H1 (cell line): ENCODE data around the gene DIP2B. TPM values are rescaled to one million over a fixed set of nuclear protein-coding genes. Genes with fewer than 3 reads are reported as not detected.

Experiments
- CTBP2 ChIP-seq: IDR thresholded peaks from 2 replicates; pipeline ENCODE4 v1.7.0; 2011; ENCODE audit warnings: borderline replicate concordance, mild to moderate bottlenecking, moderate library complexity, mixed read lengths, low read length; ENCODE audit not compliant: insufficient read depth, insufficient read length
- MAFK ChIP-seq: IDR thresholded peaks from 2 replicates; pipeline ENCODE4 v1.6.1; 2012; ENCODE audit warnings: low read depth, mild to moderate bottlenecking, improper control_type of control experiment, low read length
- RNF2 ChIP-seq: fragments of 200-900, 300-1000 bp; sonication (generic); IDR thresholded peaks from 2 replicates; pipeline ENCODE4 v1.7.1; 2016; ENCODE audit warnings: borderline replicate concordance, low read depth, mild to moderate bottlenecking, antibody characterized with exemption, low read length; ENCODE audit not compliant: poor library complexity, severe bottlenecking; ENCODE audit errors: missing control alignments
- polyA plus RNA-seq, 7 experiments: library from polyadenylated mRNA; depleted of rRNA in 3 of 7; stranded (reverse) in 5 of 7; unstranded in 2 of 7; fragments of >200 nt in 5 of 7; fragments of 200-250 nt in 2 of 7; gene quantifications; 1 replicate in 5 of 7; 2 replicates in 1 of 7; 4 replicates in 1 of 7; pipeline versions ENCODE4 v1.2.1 to v1.2.3, GENCODE V29; 2011 to 2013; ENCODE audit warnings: missing spikeins in 2 of 7, mixed read lengths in 2 of 7
- total RNA-seq: library from RNA; stranded (reverse); fragmentation: NEBNext Ultra II Directional; extraction: Animal tissue kit (Norgen Biotek cat#: 25700); gene quantifications from 2 replicates; pipeline ENCODE4 v1.2.1, GENCODE V29; 2021

Gene DIP2B
- total and polyA plus RNA-seq, 2 of the 8 experiments (the other 6 are each of a cell fraction or from before 2014, with no cell fraction given) = 11.1 to 29.6 TPM

GRCh38 chr12:50638482-50638880 is 133.7 kb downstream of the DIP2B start (continued):
- TF ChIP-seq CTBP2 (no peak), RNF2 (no peak), MAFK (no peak)
